GM10847 (cell line): Measurements from ENCODE around the gene DIAPH2.

ENCODE experiments used
- POLR2A ChIP-seq: IDR thresholded peaks from 2 replicates; pipeline ENCODE4 v1.6.1; 2011; ENCODE audit not compliant: insufficient read length; ENCODE audit errors: extremely low read depth

DIAPH2 gene

DNA sequence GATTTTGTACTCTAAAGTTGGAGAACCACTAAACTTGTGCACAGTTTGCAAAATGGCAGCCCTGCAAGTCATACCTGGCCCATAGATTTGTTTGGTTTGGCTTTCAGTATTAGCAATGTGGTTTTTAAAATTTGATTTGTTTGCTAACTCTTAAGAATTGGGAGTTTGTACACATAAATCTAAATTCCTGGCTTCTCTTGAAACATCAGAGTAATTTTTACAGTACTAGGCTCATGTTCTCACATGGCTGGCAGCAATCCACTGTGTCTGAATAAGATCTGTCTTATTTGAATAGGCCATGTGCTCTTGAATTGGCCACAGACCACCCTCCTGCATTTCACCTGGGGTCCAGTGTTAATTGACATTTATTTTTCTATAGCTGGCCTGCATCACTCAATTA is 21.3 kb downstream of the DIAPH2 start:
- no peak for TF ChIP-seq POLR2A

DNA sequence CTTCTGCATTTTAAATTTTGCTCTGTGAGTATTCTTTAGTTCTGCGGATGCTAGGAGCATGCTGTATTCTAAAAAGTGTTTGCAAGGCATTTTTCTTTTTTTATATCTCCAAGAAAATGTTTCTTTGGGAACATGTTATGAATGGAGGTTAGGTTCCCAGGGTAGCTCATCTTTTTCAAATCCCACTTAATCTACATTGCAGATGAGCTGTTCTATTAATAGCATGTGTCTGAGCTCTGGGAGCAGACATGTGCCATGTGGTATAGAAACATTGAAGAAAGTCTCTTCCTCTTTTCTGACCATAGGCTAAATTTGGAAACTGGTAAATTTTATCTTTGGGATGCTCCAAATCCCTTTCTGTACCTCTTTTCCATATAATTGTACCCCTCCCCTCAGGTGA is 23.2 kb downstream of the DIAPH2 start:
- no peak for TF ChIP-seq POLR2A

DNA sequence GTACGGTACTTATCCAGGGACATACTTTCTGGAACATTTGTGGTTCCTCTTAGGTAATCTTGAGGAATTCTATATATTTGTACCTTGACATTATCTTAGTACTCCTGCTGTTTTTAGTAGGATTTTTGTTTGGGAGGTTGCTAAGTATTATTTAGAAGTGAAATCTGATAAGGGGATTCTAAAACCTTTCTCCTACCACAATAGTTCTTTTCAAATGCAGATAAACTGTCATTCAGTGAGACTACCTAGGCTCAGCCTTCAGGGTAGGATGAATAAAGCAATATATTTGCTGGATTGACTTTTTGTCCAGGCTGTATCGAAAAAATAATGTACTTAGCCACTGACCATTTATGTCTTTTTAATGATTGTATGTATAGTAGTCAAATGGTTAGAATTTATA is 25.4 kb downstream of the DIAPH2 start:
- TF ChIP-seq POLR2A, result no peak

DNA sequence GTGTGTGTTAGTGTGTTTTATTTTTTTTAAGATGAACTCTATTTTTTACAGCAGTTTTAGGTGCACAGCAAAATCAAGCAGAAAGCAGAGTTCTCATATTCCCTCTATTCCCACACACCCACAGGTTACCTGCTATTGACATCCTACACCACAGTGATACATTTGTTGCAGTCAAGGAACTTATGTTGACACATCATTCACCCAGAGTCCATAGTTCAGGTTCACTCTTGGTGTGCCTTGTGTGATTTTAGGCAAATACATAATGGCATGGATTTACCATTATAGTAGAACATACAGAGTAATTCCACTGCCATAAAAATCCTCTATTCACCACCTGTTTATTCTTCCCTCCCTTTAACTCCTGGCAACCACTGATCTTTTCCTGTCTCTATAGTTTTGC is 28.7 kb downstream of the DIAPH2 start:
- TF ChIP-seq POLR2A, result no peak

DNA sequence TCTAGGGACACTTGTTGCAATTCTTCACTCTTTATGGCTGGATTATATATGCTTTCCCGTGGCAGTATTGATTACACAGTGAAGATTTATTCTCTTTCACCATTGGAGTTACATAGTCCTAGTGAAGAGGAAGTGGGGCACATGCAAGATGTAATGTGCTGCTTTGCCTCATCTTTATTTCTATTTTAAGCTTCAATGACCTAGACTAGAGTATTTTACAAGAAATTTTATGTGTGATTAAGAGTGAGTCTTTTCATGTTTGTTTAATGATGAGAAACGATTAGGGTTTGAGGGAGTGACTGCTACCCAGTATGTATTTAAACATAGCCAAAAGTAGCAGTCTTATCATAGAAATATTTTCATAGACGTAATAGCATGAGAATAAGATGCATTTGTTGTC is 30.8 kb downstream of the DIAPH2 start:
- TF ChIP-seq POLR2A, result no peak

DNA sequence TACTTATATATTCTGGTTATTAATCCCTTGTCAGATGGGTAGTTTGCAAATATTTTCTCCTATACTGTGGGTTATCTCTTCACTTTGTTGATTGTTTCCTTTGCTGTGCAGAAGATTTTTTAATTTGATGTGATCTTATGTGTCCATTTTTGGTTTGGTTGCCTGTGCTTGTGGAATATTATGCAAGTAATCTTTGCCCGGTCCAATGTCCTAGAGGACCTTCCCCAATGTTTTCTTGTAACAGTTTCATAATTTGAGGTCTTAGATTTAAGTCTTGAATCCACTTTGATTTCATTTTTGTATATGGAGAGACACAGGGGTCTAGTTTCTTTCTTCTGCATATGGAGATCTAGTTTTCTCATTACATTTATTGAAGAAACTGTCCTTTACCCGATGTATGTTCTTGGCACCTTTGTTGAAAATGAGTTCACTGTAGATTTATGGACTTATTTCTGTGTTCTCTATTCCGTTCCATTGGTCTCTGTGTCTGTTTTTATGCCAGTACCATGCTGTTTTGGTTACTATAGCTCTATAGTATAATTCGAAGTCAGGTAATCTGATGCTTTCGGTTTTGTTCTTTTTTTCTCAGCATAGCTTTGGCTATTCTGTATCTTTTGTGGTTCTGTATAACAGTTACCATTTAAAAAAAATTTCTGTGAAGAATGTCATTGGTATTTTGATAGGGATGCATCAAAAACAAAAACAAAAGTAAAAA is 34.7 kb downstream of the DIAPH2 start:
- TF ChIP-seq POLR2A, result no peak

DNA sequence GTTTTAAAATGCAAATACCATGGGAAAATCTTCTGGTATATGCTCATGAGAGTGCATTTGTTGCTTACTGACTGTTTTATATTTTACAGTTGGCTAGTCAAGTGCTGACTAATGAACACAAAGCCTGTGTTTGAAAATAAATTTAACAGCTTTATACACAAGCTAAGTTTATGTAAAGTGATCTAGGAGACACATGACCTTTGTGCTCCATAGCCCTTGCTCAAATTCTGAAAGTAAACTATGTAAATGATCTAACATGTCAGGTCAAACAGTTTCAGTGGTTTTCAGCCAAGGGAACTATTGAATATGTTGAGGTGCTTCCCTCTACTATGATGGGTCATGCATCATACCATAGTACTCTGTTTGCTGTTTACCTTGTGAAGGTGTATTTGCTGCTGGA is 36.7 kb downstream of the DIAPH2 start:
- TF ChIP-seq POLR2A, result no peak

DNA sequence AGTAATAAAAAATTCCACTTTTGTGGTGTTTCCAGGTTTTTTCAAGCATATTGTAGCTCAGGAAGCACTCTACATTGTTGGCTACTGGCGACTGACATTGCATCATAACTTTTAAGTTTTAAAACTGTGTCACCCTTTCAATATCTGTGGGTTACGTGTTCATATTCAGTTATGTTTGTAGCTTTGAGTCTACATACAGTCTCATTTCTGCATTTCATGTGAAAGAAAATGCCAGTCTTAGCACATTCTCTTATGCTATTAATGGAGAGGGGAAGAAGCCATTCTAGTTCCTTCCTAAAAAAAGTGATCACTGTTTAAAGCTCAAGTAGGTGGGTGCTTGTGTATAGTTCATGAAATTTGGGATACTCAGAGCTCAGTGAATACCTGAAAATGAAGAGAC is 38.1 kb downstream of the DIAPH2 start:
- TF ChIP-seq POLR2A, result no peak

DNA sequence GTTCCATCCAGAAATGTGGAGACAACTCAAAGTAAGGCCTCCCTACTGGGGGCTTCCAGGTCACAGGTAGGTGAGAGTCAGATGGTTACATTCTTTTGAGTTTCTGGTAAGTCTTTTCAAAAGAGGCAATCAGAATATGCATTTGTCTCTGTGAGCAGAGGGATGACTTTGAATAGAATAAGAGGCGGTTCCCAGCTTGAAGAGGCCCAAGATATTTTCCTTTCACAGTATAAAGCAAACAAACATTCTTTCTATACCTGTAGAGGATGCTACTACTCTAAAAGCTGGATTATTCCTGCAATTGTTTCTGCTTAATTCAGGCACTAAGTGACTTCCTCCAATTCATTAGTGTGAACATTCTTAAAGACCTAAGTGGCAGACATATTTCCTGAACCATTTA is 44.4 kb downstream of the DIAPH2 start:
- TF ChIP-seq POLR2A, result no peak

DNA sequence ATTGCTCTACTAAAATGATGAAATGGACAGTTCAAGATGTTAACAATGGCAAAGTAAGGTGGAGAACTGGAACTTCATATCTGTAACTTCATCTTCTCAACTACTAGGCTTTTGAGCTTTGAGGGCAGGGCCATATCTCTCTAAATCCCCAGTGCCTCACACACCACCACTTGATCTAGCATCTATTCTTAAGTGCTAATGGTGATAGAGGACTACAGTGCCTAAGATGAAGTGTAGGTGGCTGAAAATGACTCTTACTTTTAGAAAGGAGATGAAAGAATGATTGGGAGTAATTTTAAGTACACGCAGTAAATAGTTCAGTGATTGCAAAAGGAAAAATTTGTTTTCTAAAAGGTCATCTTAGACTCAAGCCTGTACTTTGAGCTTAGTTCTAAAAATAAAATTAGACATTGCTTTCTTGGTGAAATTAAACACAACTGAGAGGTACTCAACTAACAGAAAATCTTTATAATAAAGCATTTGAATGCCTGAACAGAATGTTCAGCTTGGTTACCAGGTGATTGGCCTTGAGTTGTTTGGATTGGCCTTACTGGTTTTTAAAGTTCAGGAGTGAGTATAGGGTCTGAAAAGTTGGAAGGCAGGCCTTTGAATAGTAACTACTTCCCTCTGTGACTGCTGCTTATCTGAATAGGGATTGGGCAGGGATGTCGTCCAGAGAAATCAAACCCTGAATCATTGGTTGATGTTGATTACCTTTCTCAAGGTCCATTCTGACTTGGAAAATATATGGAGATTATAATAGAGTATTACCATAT is 45.4 kb downstream of the DIAPH2 start:
- no peak for TF ChIP-seq POLR2A

DNA sequence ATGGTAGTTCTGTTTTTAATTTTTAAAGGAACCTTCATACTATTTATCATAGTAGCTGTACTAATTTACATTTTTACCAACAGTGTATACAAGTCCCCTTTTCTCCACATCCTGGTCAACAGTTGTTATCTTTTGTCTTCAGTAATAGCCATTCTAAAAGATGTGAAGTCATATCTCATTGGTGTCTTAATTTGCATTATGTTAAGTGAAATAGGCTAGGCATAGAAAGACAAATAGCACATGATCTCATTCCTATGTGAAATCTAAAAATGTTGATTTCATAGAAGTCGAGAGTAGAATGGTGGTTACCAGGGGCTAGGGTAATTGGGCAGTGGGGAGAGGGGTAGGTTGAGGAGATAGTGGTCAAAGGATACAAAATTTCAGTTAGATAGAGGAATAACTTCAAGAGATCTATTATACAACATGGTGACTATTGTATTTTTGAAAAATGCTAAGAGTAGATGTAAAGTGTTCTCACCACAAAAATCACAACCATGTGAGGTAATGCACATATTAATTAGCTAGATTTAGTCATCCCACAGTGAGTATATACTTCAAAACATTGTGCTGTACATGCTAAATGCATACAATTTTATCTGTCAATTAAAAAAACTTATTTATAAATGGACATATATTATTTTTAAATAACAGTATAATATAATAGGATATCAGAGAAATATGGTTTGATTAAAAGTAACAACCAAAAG is 58.9 kb downstream of the DIAPH2 start:
- TF ChIP-seq POLR2A, result no peak

DNA sequence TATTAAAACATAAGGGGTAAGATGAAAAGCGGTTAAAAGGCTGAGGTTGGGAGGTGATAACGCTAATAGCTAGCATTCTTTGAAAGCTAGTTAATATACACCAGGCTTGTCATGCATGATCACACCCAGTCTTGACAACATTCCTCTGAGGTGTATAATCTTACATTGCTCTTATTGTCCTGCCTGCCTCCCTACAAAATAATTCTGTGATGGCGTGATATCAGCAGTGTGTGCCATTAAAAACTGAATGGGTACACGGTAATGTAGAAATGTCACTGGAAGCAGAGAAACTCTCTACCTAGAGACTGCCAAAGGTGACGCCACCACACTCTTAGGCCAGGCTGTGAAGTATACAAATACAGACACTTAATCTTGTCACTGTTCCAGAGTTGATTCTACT is 68.1 kb downstream of the DIAPH2 start:
- TF ChIP-seq POLR2A, result no peak

DNA sequence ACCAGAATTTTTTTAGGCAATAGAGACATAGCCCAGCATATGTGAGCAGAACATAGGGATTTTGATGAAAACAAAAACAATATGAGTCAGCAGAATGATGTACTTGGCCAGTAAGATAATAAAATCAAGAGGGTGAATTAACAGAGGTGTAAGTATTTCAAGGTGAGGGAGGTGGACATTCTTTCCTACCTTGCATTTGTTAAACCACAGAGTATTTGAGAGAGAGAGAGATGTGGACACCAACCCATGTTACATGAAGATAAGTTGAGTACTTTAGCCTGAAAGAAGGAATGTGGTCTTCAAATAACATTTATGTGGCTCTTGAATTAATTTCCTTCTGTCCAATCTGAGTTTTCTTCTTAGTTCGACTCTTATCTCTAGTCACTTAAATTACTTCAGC is 68.6 kb downstream of the DIAPH2 start:
- TF ChIP-seq POLR2A, result no peak

DNA sequence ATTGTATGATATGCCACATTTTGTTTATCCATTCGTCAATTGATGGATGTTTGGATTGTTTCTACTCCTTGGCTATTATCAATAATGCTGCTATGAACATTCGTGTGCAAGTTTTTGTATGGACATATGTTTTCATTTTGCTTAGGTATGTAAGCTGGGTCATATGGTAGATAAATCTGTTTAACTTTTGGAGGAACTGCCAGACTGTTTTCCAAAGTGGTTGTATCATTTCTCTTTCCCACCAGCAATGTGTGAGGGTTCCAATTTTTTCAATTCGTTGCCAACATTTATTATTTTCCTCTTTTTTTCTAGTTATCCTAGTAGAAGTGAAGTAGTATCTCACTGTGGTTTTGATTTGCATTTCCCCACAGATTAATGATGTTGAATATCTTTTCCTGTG is 71.8 kb downstream of the DIAPH2 start:
- TF ChIP-seq POLR2A, result no peak

DNA sequence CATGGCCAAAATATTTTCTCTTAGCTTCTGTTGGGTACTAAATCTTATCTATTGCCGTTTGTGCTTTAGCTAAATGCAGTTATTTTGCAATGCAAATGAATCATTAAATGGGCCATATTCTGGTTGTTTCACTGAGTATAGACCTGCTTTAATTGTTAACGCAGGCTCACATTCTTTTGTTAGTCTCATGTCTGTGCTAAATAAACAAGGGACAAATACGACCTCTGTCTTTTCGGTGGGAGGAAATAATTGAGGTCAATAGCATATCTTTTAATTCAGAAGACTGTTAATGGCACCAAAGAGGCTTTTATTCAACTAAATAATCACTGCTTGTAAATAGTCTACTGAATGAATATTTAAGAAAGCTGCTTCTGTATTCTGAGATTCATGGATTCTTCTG is 76.9 kb downstream of the DIAPH2 start:
- TF ChIP-seq POLR2A, result no peak

DNA sequence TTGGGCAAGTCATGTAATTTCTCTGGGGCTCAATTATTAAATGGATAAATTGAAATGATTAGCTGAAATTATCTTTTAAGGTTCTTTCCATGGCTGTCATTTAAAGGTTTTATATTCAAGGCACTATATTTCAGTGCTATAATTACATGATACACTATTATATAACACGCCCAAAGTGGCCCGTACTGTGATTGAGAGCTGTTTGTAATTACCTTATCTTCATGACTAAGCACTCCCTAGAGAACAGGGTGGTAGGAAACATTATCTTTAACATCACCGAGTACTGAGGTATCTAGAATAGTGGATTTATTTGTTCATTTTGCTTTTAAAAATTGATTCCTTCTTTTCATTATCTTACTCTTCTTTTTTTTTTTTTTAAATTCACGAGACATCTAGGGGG is 79.0 kb downstream of the DIAPH2 start:
- no peak for TF ChIP-seq POLR2A
